K562 (cell line): ENCODE measurements around the gene C3orf52. TPM values are rescaled to one million over a fixed set of nuclear protein-coding genes. Genes with fewer than 3 reads are reported as not detected.
A peak's percentile ranks its signal among the peaks of the same experiment; 100 is the strongest.
"Not testable (repeated sequence)": the region's sequence is repeated elsewhere in the genome, so short reads cannot be mapped to it uniquely, and the experiment has no call there.

Experiments
- ATAC-seq: fragments of 200-7000 bp; cut with Tn5 transposase; 3 replicates; pipeline ENCODE4 v1.9.1; 2020; ENCODE audit warnings: moderate library complexity
- BruUV-seq: library from RNA; stranded (reverse); fragments of 400-500 nt; replicated peaks from 2 replicates; lab custom pipeline; 2021; lab: Mats Ljungman, UMichigan
- CTCF ChIA-PET: fragments of 300-600 bp; formaldehyde crosslinking; extraction: SDS; loops from one replicate; lab custom pipeline; 2021; ENCODE audit warnings: low intra/inter-chr PET ratio; lab: Yijun Ruan, JAX
- POLR2A ChIA-PET: fragments of 300-600, 350-650 bp; sonication (Branson Sonifier 250); formaldehyde crosslinking; extraction: SDS; loops from one replicate; lab custom pipeline; 2021; ENCODE audit warnings: antibody characterized with exemption, inconsistent platforms; lab: Yijun Ruan, JAX
- DNase-seq, 4 experiments: peaks; one replicate each; pipeline versions ENCODE4 v3.0.0 to v3.0.0-alpha.2; 2011 to 2018; ENCODE audit warnings: low spot score in 3 of 4, mixed read lengths in 3 of 4; ENCODE audit errors: extremely low read depth in 1 of 4
- FAIRE-seq: peaks from 2 replicates; lab custom pipeline; 2011; peaks lifted over from hg19 to GRCh38; lab: Jason Lieb, UNC
- H2AFZ ChIP-seq: 2 replicates; pipeline ENCODE4 v1.6.0; 2011; ENCODE audit warnings: low read depth, low read length, control low read depth, inconsistent platforms
- H3K27ac ChIP-seq: fragments of 200-600 bp; 3 replicates; pipeline ENCODE4 v1.8.0; 2011; ENCODE audit warnings: low read depth, mild to moderate bottlenecking, control low read depth, inconsistent platforms, low read length, moderate library complexity, mixed read lengths; ENCODE audit errors: extremely low read depth
- H3K27me3 ChIP-seq, 2 experiments: fragments of 300-600 bp in 1 of 2; 2 replicates in 1 of 2; 3 replicates in 1 of 2; pipeline versions ENCODE4 v1.6.0 to v1.8.0; 2011; ENCODE audit warnings: inconsistent platforms in 2 of 2, low read length in 2 of 2, mild to moderate bottlenecking in 1 of 2, mixed read lengths in 1 of 2, moderate library complexity in 1 of 2; ENCODE audit not compliant: control insufficient read depth in 2 of 2, insufficient read depth in 2 of 2
- H3K36me3 ChIP-seq: fragments of 300-600 bp; 3 replicates; pipeline ENCODE4 v1.8.0; 2011; ENCODE audit warnings: mild to moderate bottlenecking, low read length, inconsistent platforms; ENCODE audit not compliant: control insufficient read depth, insufficient read depth
- H3K4me1 ChIP-seq, 2 experiments: fragments of 200-600 bp in 1 of 2; replicated peaks in 1 of 2; 2 replicates in 1 of 2; 3 replicates in 1 of 2; pipeline versions ENCODE4 v1.5.1 to v1.8.0; 2011; ENCODE audit warnings: inconsistent platforms in 2 of 2, low read length in 2 of 2, mild to moderate bottlenecking in 1 of 2, mixed read lengths in 1 of 2, moderate library complexity in 1 of 2; ENCODE audit not compliant: control insufficient read depth in 2 of 2, insufficient read depth in 2 of 2
- H3K4me2 ChIP-seq: 2 replicates; pipeline ENCODE4 v1.6.1; 2011; ENCODE audit warnings: low read length, control low read depth, inconsistent platforms, mixed read lengths; ENCODE audit not compliant: insufficient read depth
- H3K4me3 ChIP-seq: fragments of 200-600 bp; sonication (generic), shearing (Covaris generic); 2 replicates; pipeline ENCODE4 v1.5.1; 2016; ENCODE audit warnings: control low read depth, inconsistent platforms
- H3K79me2 ChIP-seq: fragments of 200-600 bp; 3 replicates; pipeline ENCODE4 v1.8.0; 2011; ENCODE audit warnings: low read length, inconsistent platforms; ENCODE audit not compliant: control insufficient read depth, insufficient read depth
- H3K9ac ChIP-seq, 2 experiments: 2 replicates each; pipeline versions ENCODE4 v1.6.0 to v1.6.1; 2011; ENCODE audit warnings: low read depth in 2 of 2, low read length in 2 of 2, control low read depth in 1 of 2, inconsistent platforms in 1 of 2, mild to moderate bottlenecking in 1 of 2, mixed read lengths in 1 of 2; ENCODE audit not compliant: insufficient read depth in 1 of 2
- H3K9me1 ChIP-seq: one replicate; pipeline ENCODE4 v1.6.0; 2011; ENCODE audit warnings: inconsistent platforms, mild to moderate bottlenecking, low read length, moderate library complexity; ENCODE audit not compliant: control insufficient read depth, insufficient read depth
- H3K9me3 ChIP-seq: replicated peaks from 2 replicates; pipeline ENCODE4 v1.5.1; 2011; ENCODE audit warnings: low read depth, low read length, inconsistent platforms; ENCODE audit not compliant: control insufficient read depth, insufficient read depth
- H4K20me1 ChIP-seq: replicated peaks from 2 replicates; pipeline ENCODE4 v1.6.1; 2011; ENCODE audit warnings: low read length, inconsistent platforms, mixed read lengths; ENCODE audit not compliant: control insufficient read depth, insufficient read depth
- AFF4 ChIP-seq: sonication (generic); formaldehyde crosslinking; IDR thresholded peaks from 2 replicates; pipeline ENCODE4 v1.8.0; 2023; ENCODE audit warnings: mild to moderate bottlenecking, missing genetic modification reagents
- FOXA3 ChIP-seq, 2 experiments: fragments of 450-650 bp in 1 of 2; sonication (generic) in 1 of 2; formaldehyde crosslinking; IDR thresholded peaks in 1 of 2; conservative IDR thresholded peaks in 1 of 2; 2 replicates each; pipeline versions ENCODE4 v1.4.0 to v1.8.0; 2020 to 2022; ENCODE audit warnings: mild to moderate bottlenecking in 2 of 2, missing genetic modification reagents in 1 of 2
- NRF1 ChIP-seq, 2 experiments: fragments of 450-650 bp; IDR thresholded peaks in 1 of 2; conservative IDR thresholded peaks in 1 of 2; 2 replicates each; pipeline ENCODE4 v1.6.1; 2014; ENCODE audit warnings: mild to moderate bottlenecking in 2 of 2
- TRIM28 ChIP-seq: fragments of 450-650 bp; IDR thresholded peaks from 2 replicates; pipeline ENCODE4 v1.6.1; 2017
- WHSC1 ChIP-seq: IDR thresholded peaks from one replicate; pipeline ENCODE4 v1.6.1; 2012; ENCODE audit warnings: low read length, control low read depth, inconsistent platforms
- YY1 ChIP-seq, 3 experiments: IDR thresholded peaks; 2 replicates each; pipeline ENCODE4 v1.6.1; 2011; ENCODE audit warnings: low read length in 2 of 3, mild to moderate bottlenecking in 2 of 3, moderate library complexity in 2 of 3, borderline replicate concordance in 1 of 3, control low read depth in 1 of 3, low read depth in 1 of 3; ENCODE audit not compliant: insufficient read depth in 3 of 3, insufficient replicate concordance in 2 of 3, control insufficient read depth in 1 of 3, insufficient read length in 1 of 3; ENCODE audit errors: extremely low read depth in 1 of 3
- WGBS: fragments of 100-300 bp; shearing (Covaris generic); methylation state at CpG from one replicate; pipeline ENCODE4 v1.1.6; 2016; ENCODE audit warnings: low coverage, mixed read lengths; ENCODE audit not compliant: insufficient coverage; ENCODE audit errors: missing lambda C conversion rate; 5-methylcytosine and 5-hydroxymethylcytosine counted together
- in situ Hi-C: fragments of 300-500 bp; cut with MboI; formaldehyde crosslinking; loops from 4 replicates; pipeline ENCODE4 v1.15.0; 2018; ENCODE audit warnings: inconsistent platforms, mixed read lengths
- intact Hi-C: fragments of 100-400 bp; cut with micrococcal nuclease; formaldehyde crosslinking; loops from 2 replicates; pipeline ENCODE4 v1.14.2; 2022
- polyA plus RNA-seq, 8 experiments: library from polyadenylated mRNA; depleted of rRNA in 4 of 8; stranded (reverse) in 5 of 8; unstranded in 3 of 8; fragments of >200 nt; fragmentation: Nextera tagmentation in 2 of 8; fragmentation: Illumina TruSeq in 1 of 8; extraction: Ambion mirVana in 2 of 8; extraction: Trizol in 1 of 8; gene quantifications; 2 replicates each; pipeline versions ENCODE4 v1.2.1 to v1.2.3, GENCODE V29; 2011 to 2014; ENCODE audit warnings: inconsistent platforms in 1 of 8, missing spikeins in 1 of 8
- total RNA-seq, 7 experiments: library from RNA; depleted of rRNA in 6 of 7; stranded (reverse); fragments of >200 nt in 6 of 7; fragmentation: Illumina TruSeq in 2 of 7; extraction: Trizol in 2 of 7; gene quantifications; 2 replicates each; pipeline versions ENCODE4 v1.2.1 to v1.2.3, GENCODE V29; 2011 to 2021; ENCODE audit warnings: low replicate concordance in 1 of 7

The C3orf52 gene
- total and polyA plus RNA-seq, 9 of the 15 experiments (the other 6 are each of a cell fraction or from before 2014, with no cell fraction given): 2.8 to 6.1 (median 3.8) TPM

GRCh38 chr3:112061152-112061551 lies 25.0 kb upstream of the C3orf52 start (continued):
- TF ChIP-seq WHSC1 (no peak), TRIM28 (no peak), AFF4 (CRISPR knock-in tag) (no peak)

- TF ChIP-seq YY1 (IDR thresholded peaks at IDR 0.05; ENCODE audit: borderline replicate concordance in 1 of 3, control insufficient read depth in 1 of 3, extremely low read depth in 1 of 3, insufficient read depth in 3 of 3, insufficient read length in 1 of 3, insufficient replicate concordance in 2 of 3, low read depth in 1 of 3, low read length in 2 of 3) (peak in 1 of 3 experiments; percentile 36), FOXA3 (CRISPR knock-in tag; conservative IDR thresholded peaks at IDR 0.05 in 1 of 2, IDR thresholded peaks at IDR 0.05 in 1 of 2) (peak in 1 of 2 experiments; percentile 36; a peak in 1 of 4 replicates), NRF1 (conservative IDR thresholded peaks at IDR 0.05 in 1 of 2, IDR thresholded peaks at IDR 0.05 in 1 of 2) (0 out of 4 replicates have a peak, but pooled peaks of 1 of the 2 experiments have one; percentile 15)
- DNase-seq, FAIRE-seq, intact Hi-C loops, H3K79me2 ChIP-seq, ATAC-seq, H3K4me1 ChIP-seq, H3K27me3 ChIP-seq, BruUV-seq, in situ Hi-C loops, H3K4me3 ChIP-seq, H3K27ac ChIP-seq, CTCF ChIA-PET, H4K20me1 ChIP-seq, H3K9me3 ChIP-seq, H3K9ac ChIP-seq, H3K36me3 ChIP-seq, H3K9me1 ChIP-seq, POLR2A ChIA-PET, H3K4me2 ChIP-seq: not testable (repeated sequence)
- H2AFZ ChIP-seq: peak overlapping the region; percentile 51; the same call in 1 of the 2 replicates
- 3% methylated on average over 6 of the region's 8 CpGs for WGBS
Measured at GRCh38 chr3:112072387-112073060, 13.7 kb upstream of the C3orf52 start.
